GM19023 (cell line): ENCODE results near the gene C8B.

Source experiments
- ATAC-seq: cut with Tn5 transposase; IDR thresholded peaks from one replicate; pipeline ENCODE4 v1.9.1; 2021; ENCODE audit warnings: mild to moderate bottlenecking, moderate library complexity; ENCODE audit not compliant: unreplicated experiment

Gene C8B

DNA sequence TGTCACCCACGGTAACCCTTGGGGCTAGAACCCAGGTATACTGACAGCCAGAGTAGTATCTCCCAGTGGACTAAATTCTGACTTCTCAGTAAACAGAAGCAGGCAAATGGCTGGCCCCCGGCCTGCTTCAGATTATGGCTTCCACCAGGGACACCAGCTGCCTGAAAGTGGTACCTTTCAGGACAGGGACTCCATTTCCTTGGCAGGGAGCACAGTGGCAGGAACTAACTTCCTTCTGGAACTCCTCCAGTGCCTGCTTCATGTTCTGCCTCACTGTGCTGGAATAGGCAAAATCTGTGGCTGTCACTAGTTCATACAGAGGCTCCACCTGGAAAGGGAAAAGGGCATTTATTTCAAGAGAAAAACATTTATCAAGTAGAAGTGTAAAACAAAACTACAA, 32.7 kb downstream of the C8B start:
- no peak for ATAC-seq

DNA sequence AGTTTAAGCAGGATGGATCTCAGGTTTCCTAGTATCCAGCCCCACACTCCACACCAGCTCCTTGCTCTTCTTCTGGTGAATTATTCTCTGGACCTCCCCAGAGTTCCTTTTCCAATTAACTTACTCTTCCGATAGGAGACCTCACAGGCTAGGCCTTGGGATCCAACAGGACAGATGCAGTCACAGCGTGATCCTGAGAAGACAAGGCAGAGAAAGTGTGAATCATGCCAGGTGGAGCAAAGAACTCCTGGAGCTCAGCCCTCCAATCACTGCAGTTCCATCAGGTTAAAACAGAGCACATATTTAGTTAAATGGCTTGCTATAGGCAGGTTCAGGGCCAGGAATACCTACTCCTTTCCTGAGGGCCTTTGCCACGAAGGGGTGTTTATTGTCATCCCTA, 34.1 kb downstream of the C8B start:
- ATAC-seq: no peak

DNA sequence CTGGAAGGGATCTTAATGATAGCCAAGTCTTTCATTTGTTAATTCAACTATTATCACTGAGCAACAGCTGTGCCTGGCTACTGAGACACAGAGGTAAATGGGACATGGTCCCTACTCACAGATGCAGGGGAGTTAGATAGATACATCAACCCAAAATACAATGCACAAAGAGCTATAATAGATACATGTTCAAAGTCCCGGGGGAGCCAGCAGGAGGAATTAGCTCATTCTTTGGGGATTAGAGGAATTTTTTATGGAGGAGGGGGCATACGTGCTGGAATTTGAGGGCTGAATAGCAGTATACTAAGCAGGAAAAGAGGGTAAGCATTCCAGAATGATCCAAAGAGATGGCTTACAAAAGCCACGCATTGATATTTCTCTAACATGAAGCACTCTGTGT, 34.6 kb downstream of the C8B start:
- ATAC-seq: no peak

DNA sequence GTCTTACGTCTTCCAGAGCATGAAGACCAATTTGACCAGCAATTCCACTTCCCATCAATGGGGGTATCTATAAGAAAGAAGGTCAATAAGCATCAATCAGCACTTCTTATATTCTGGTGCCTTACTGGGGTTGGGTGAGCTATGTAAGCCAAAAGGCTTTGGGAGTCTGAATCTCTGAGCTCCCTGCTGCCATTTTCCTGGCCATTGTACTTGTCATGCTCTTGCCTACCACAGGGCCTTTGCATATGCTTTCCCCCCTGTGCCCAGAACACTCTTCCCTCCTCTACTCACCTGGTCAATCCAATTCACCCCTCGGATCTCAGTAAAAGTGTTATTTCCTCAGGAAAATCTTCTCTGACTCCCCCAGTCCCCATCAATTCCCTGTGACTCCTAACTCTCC, 36.3 kb downstream of the C8B start:
- ATAC-seq: no peak

DNA sequence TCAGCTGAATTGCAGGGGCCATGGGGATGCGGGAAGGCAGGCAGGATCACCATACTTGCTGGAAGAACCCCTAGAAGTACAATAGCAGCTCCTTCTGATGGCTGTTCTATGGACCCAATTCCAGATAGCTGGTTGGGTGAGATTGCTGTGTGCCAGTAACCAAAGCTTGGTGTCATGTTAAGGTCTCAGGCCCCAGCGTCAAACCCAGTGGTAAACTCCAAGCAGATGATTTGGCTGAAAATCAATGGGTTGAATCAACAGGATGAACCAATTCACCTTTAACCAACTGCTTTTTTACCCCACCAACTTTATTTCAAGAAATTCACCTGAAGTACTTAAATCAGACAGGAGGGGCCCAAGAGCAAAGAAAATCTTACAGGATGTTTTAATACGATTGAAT, 37.8 kb downstream of the C8B start:
- ATAC-seq: no peak

DNA sequence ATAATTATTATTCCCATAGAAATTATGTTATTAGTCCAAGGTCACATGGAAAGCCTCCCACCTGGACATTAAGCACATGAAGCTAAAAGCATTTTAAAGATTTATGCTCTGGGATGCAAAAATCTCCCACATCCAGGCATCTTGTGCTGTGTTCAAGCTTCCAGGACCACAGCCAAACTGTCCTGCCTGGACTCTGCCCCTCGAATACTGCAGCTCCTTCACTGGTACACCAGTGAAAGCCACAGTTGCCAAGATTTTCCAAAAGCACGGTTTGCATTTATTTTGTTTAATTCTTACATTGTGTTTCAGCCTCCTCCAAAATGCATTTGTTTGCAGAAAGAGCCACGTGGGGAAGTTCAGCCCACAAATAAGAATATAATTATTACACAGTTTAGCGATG, 38.6 kb downstream of the C8B start:
- no peak for ATAC-seq

DNA sequence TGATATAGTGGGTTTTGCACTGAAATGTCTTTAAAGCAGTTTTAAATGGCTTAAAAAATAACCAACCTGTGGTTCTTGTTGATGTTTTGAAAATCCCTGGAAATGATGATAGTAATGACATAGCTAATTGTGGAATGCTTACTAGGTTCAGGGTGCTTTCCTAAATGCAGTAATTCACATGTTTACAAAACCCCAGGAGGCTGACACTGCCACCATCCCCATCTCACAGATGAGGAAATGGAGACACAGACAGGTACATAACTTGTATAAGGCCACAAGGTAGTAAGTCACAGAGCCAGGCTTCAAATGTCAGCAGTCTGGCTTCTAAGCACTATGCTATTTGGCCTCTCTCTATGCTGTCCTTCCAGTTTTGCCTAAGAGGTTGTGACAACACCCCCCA, 40.6 kb downstream of the C8B start:
- no peak for ATAC-seq

DNA sequence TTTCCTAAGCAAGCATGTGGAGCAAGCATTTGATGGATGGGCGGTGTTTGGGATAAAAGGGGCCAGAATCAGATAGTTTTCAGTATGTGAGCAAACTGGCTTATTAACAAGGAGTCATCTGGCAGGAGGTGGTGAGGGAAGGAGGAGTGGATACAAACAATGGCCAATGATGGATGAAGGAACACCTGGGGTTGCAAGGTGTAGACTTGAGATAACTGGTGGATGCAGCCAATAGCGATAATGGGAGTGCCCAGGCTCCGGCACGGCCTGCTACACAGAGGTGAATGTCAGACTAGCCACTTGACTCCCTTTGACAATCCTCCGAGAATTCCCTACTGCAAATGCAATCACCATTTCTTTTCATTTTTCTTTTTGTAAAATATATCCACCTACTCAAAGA, 41.7 kb downstream of the C8B start:
- ATAC-seq: no peak

DNA sequence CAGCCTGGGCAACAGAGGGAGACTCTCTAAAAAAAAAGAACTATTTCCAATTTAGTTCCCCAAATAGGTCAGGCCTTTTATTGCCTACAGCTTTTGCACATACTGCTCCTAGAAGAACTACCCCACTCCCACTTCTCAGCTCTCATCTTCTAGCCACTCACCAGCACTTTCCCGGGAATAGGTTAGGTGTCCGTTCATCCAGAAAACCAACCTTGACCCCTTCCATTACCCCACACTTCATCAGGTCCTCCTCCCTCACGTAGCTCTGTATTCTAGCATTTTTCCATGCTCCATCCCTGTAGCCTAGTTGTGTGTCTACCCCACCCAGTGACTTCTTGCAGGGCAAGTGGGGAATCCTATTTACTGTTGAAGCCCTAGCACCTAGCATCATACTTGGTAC, 42.6 kb downstream of the C8B start:
- no peak for ATAC-seq

DNA sequence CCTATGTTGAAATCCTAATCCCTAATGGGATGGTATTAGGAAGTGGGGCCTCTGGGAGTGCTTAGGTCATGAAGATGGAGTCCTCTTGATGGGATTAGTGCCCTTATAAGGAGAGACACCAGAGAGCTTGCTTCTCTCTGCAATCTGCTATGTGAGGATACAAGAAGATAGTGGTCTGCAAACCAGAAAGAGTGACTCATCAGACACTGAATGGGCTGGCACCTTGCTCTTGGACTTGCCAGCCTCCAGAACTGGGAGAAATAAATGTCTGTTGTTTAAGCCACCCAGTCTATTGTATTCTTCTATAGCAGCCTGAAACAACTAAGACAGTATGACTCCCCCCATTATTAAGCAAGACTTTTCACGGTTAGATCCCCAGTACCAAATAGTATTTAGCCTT, 43.3 kb downstream of the C8B start:
- ATAC-seq: no peak

DNA sequence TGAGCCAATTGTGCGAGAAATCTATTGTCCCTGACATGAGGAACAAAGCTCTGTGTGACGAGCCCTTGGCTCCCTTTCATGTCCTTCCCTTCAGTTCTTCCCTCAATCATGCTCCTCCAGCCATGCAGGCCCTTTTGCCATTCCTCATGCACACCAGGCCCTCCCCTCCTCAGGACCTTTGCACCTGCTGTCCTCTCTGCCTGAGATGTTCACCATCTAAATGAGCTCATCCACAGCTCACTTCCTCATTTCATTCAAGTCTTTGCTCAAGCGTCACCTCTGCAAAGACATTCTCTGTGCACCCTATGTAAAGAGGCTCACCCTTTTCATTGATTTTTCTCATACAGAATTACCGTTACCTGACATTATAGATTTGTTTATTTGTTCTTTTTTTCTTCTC, 43.7 kb downstream of the C8B start:
- ATAC-seq: no peak

DNA sequence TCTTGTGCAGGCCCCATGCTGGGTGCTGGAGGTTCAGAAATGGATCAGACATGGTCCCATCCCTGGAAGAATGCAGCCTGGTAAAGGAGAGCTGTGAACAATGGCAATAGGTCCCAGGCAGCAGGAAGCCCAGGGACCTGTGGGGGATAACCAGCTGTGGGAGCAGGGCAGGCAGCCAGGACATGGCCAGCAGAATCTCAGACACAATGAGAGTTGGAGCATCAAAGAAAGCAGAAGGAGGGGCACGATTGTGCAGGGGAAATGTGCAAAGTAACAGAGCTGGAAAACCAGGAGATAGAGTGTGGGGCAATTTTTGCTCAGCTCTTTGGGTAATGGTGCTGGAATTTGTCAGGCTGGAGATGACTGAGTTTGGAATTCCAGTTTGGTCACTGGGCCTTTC, 44.3 kb downstream of the C8B start:
- no peak for ATAC-seq

DNA sequence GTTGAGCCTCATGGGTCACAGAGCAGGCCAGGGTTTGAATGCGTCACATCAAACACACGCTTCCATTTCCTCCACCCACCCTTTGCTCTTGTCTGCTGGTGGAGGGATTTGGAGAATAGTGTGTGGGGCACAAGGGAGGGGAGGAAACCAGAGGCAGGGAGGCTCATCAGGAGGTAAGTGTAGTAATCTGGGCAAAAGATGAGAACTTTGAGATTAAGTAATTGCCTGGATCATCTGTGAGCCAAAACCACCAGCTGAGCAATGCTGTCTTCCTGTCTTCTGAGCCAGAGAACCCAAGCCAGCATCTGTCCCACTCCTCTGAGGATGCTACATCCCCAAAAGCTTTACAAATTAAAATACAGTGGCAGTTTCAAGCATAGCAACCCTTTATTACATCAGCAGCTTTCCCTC, 45.2 kb downstream of the C8B start:
- ATAC-seq: no peak

DNA sequence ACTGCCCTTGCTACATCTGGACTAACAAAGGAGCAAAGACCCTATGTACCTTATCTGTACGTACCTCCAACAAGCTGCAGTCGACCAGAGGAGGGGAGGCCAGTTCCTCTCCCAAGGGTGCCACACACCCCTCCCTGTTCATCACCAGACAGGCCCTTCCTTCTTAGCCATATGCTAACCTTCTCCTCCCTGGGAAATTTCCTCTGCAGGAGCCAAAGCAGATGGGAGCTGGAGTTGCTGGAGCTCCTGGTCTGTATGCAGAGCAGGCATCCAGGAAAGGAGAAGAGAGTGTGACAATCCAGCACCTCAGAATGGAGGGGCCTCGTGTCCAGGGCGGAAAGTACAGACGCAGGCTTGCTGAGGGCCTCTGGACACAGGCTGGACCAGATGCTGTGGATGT, 48.5 kb downstream of the C8B start:
- no peak for ATAC-seq

DNA sequence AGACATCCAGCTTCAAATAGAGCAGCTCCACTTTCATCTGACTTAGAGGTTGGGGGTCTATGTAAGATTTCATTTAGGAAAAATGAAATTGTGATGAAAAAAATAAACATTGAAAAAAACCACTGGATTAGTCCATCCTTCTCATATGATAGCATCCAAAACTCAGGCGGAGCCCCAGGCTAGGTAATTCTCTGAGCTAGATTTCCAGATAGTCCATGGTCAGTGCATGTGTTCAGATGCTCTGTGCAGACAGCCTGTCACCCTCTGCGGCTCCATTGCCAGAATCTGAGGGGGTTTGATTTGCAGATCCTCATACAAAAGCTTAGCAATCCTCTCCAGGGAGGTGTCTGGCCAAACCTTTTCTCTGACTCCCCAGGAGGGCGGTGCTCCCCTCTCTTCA, 49.2 kb downstream of the C8B start:
- no peak for ATAC-seq

DNA sequence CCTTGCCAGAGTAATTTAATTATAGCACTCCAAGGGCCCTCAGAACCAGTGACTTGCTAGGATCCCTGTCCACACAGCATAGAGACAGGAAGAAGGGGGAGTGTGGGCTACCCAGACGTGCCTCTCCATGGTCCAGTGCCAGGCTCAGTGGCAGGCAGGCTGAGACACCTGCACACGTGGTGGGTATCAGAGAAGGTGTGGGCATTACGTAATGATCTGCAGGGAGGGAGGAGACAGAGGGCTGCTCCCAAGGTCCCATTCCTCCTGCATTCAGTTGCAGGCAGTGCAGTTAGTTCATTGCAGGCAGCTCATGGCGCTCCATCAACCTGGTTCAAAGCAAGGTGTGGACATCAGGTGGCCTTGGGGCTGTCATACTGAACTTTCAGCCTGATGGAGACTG, 49.9 kb downstream of the C8B start:
- no peak for ATAC-seq

DNA sequence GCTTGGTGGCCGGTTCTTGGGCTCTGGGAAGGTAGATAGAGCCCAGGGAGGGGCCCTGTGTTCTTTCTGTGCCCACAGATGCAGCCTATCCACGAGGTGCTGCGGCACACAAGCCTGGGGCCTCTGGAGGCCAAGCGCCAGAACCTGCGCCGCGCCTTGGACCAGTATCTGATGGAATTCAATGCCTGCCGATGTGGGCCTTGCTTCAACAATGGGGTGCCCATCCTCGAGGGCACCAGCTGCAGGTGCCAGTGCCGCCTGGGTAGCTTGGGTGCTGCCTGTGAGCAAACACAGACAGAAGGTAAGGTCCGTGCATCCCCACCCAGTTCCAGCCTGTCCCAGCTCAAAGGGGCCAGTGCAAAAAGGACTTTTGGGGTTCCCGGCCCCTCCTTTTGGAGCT, 53.5 kb downstream of the C8B start:
- no peak for ATAC-seq

DNA sequence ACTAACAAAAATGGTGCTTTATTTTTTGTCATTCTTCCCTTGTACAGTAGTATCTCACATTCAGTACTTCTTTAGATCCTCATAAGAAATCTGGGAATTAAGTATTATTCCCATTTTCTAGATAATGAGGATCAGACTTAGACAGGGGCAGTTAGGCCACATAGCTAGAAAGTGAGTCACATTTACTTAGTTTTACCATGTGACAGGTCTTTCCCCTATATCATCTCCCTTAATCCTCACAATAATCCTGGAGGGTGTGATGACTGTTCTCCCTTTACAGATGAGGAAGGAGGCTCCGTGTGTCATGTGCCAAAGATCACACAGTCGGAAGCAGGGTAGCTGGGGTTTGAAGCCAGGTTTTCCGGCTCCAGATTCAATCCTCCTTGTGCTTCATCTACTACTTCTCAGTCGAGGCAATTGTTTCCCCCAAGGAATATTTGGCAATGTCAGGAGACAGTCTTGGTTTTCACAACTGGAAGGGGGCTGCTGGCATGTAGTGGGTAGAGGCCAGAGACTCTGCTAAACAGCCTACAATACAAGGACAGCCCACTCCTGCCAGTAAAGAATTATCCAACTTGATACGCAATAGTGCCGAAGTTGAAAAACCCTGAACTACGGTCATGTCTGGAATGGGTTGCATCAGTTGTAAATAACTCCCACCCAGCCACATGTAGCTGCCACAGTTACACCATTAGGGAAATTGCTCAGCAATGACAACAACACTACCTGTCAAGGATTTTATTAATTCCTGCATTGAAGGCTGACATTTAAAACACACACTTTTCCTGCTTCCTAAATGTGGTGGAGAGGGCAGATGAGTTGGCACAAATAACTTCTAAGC, 54.5 kb downstream of the C8B start:
- no peak for ATAC-seq

DNA sequence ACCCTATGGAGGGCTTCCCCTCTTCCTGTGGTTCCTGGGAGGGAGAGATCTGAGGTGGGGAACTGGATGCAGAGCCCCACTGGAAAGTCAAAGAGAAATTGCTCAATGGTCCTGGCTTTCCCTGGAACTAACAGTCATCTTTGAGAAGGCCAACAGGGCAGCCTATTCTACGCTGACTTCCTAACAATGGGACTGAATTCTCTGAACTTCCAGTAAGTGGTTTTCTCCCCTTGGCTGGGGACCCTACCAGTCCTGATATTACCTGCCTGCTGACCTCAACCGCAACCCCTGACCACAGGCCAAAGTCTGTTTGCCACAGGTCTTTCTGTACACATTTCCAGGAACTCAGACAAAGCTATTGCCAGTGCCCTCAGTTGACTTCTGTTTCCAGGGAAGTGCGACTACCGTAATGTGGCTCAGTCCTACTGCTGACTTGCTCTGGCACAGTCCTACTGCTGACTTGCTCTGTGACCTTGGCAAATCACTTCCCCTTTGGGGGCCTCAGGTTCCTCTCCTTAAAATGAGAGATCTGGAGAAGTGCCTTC, 55.3 kb downstream of the C8B start:
- no peak for ATAC-seq

DNA sequence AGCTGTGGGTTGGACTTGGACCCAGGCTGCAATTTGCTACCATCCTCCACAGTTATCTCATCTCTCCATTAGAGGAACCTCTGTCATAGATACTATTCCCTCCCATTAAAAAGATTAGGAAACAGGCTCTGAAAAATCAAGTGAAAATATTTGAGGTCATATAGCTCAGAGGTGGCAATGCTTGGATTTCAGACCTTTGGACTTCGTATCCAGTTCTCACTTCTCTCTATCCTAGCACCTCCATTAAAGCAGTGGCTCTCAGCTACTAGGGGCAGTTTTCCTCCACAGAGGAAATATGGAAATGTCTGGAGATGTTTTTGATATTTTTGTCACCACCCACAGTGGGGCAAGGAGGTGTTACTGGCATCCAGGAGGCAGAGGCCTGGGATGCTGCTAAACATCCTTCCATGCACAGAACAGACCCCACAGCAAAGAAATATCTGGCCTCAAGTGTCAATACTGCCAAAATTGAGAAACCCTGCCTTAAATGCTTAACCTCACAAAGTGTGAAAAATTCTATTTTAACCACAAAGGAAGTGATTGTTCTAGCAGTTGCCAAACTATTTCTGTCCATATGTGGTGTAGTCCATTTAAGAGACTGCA, 57.1 kb downstream of the C8B start:
- ATAC-seq: no peak

DNA sequence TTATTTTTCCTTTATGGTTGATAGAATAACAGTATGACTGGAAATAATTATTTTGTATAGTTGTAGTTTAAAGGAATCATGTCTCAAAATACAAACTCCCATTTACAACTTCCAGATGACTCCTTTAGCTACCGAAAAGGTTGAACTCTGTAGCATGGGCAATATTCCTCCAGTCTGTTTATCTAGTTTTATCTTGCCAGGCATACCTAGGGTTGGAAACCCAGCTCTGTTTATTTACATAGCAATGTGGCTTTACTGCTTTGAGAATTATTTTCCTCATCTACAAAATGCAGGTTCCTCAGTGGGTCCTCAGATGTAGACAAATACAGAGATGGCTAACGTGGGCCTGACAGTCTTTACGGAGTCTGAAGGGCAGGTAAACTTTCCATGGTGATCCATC, 60.1 kb downstream of the C8B start:
- ATAC-seq: no peak

DNA sequence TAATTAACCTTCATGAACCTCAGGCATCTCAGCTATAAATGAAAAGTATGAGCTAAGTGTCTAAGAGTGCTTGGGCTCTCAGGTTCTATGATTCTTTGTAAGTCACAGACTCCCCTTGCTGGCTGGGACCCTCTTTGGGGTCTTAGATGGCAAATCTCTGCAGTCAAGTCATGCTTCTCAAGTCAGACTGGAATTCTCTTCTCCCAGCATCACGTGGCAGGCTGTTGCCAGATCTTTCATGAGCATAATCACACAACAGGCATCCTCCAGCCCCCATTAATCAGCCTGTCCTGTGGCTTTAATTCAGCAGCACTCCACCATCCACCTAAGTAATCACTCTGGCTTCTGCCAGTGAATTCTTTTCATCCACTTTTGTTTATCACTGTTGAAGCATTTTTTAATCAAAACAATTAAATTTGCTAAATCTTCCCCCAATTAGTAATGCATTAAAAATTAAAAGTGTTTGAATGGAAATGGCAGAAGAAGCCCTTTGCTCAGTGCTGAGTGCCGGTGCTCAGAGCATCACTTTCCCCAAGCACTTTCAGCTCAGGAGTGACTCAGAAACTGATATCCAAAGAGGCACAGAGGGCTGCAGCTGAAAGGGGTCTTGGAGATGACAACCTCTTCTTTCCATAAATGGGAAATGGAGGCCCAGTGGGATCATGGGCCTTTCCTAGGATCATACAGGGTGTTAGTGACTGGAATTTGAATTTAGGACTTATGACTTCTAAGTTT, 61.0 kb downstream of the C8B start:
- no peak for ATAC-seq
